ENCODE measurements around the gene HRH2.

HRH2 gene

GRCh38 chr5:175678074-175678473 is 20.2 kb downstream of the HRH2 start:
- no peak for DNase-seq

- DNase-seq = no peak
These were observed 21.5 kb downstream of the HRH2 start for GRCh38 chr5:175679411-175679810.

DNA sequence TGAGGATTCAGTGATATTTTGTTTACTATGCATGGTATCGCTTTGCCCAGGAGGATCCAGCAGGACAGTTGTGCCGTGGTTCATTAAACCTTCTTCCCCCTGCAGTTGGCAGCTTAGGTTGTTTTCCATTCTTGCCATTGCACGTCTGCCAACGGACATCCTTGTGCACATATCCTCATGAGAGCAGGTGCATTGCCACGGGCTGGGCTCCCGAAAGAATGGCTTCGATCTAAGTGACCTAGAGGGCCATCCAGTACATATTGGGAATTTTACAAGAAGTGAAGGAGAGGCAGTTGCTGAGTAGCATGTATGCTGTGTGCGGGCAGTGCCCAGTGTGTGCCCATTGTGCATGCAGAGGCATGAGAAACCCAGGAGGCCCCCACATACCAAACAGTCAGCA is 22.1 kb downstream of the HRH2 start:
- no peak for DNase-seq

DNA sequence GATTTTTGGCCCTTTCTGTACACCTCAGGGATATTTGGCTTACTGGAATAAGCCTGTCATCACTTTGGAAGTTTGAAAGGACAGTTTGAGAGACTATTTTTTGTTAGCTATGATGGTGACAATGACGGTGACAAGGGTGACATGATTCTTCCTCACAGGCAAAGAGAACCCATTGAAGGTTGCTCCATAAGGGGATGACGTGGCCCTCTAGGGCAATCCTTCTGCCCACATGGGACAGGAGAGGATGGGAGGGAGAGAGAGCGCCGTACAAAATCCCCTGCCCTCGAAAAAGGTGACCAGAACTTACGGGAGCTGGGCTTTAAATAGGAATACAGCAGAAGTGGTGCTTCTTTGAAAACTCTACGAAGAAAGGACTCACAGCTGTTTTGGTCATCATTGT is 22.6 kb downstream of the HRH2 start:
- DNase-seq = no peak

DNA sequence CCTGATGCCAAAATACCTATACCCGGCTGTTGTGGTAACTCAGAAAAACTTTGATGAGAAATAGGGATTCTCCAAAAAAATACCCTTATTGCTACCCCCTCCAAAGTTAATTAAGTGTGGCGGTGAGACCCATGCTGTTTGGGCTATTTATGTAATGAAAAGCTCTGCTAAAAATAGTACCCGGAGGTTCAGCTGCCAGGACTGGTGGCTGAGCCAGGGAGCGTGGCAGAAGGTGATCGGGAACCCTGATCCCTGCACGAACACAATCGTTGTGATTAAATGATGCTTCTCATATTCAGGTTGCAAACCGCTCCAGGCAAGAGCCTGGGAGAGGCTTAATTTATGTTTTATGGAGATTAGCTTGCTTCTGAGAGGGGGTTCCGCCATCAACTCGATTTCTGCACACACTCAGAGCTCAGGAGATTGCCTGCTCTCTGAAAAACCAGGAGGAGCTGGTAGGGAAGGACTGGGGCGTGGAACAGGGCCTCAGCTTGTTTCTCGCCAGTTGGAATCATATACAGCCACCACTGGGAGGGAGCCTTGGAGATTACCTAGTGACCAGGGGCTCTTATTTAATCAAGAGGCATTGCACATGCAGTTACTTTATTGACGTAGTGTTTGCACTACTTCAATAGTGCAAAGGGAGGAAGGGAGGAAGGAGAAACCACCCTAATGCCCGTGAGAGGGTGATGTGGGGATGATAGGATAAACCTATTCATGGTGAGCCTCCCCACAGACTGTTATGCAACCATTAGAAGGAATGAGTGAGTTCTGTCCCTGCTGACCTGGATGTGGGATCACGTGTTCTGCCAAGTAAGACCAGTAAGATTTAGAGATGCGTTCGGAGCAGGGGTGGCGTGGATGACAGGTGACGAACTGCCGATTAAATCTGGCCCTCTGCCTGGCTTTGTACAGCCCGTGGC is 23.4 kb downstream of the HRH2 start:
- no peak for DNase-seq

- DNase-seq = no peak
These were observed 24.1 kb downstream of the HRH2 start for GRCh38 chr5:175681968-175682340.

DNA sequence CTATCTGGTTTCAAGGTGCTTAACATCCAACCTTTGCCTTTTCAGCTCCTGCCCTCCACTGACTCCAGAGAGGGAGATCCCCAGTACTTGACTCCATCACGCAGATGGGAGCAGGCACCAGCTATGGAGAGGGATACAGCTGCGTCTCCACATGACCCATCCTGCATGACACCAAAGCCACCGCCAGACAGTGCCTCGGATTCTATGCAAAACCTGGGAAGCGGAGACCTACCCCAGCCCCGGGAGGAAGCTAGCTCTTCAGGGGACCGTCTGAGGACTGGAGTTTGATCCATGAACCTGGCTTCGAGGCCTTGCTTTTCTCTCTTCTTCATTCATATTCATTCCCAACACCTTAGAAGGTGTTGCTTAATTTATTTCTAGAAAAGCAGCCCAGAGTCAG is 24.8 kb downstream of the HRH2 start:
- no peak for DNase-seq

GRCh38 chr5:175683231-175683630 is 25.4 kb downstream of the HRH2 start:
- no peak for DNase-seq

DNA sequence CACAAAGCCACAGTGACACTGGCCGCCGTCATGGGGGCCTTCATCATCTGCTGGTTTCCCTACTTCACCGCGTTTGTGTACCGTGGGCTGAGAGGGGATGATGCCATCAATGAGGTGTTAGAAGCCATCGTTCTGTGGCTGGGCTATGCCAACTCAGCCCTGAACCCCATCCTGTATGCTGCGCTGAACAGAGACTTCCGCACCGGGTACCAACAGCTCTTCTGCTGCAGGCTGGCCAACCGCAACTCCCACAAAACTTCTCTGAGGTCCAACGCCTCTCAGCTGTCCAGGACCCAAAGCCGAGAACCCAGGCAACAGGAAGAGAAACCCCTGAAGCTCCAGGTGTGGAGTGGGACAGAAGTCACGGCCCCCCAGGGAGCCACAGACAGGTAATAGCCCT is 26.1 kb downstream of the HRH2 start:
- no peak for DNase-seq

DNA sequence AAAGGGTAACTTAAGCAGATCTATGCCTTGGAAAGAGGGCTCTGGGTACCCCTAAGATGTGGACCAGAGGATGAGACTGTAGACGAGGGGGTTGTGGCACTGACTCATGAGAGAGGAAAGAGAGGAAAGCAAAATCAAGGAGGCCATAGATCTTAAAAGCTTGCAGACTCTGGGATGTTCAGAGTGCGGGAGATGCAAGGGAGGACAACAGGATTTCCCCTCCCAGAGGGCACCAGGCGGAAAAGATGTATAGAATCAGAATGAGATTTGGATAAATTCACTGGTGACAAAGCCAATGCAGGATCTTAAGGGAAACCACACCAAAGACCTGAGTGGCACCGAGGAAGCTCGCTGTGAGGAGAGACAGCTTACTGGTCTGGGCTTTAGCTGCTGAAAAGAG is 27.1 kb downstream of the HRH2 start:
- DNase-seq = no peak

GRCh38 chr5:175685701-175686350 is 28.0 kb downstream of the HRH2 start:
- DNase-seq = no peak

DNA sequence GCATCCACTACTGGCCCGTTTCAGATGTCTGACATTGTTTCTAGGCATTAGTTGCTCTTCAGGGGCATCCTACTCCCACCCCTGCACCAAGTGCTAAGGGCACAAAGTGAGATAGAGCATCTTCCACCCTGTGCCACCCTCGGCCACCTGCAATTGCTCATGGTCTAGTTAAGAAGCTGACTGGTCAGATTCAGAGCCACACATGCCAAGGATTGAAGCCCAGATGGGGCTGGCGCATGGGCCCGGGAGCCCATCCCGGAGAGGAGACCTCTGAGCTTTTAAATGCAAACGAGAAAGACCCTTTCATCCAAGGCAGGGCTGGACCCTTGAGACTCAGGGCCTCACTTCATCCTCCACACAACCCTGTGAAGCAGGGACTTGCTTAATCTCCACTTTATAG is 28.5 kb downstream of the HRH2 start:
- no peak for DNase-seq

DNA sequence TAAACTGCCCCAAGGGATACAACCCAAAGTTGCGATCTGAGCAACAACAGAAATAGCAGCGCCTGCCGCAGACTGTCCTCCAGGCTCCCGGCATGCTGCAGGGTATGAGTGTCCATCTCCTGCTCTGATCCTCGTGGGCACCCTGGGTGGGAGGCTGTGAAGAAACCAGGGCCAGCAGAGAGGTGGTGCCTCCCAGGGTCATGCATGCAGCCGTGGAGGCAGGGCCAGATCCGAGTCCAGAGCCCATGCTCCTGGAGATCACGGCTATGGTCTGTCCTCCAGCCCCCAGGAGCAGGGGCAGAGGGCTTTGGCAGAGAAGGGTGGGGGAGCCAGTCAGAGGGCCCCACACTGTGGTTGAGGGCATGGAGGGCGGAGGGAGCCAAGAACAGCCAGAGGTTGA is 29.0 kb downstream of the HRH2 start:
- DNase-seq = no peak

- no peak for DNase-seq
These were observed 29.4 kb downstream of the HRH2 start for GRCh38 chr5:175687231-175687701.

GRCh38 chr5:175688352-175689146 is 30.7 kb downstream of the HRH2 start:
- DNase-seq = no peak

GRCh38 chr5:175689147-175689991 is 31.5 kb downstream of the HRH2 start:
- no peak for DNase-seq

GRCh38 chr5:175690025-175690424 is 32.2 kb downstream of the HRH2 start:
- DNase-seq = no peak

GRCh38 chr5:175690586-175690985 is 32.7 kb downstream of the HRH2 start:
- DNase-seq = no peak

DNA sequence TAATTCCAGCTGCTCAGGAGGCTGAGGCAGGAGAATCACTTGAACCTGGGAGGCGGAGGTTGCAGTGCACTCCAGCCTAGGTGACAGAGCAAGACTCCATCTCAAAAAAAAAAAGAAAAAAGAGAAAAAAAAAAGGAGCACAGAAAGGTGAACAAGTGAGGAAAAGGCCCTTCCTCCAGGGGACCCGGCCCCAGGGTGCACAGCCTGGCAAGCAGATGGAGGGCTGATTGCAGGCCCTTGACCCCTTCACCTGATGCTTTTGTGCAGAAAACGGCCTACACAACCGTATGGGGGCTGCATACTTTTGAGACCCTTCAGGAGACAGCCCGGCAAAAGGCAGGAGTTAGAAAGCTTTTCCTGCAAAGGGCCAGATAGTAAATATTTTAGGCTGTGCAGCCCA is 33.9 kb downstream of the HRH2 start:
- DNase-seq = no peak

DNA sequence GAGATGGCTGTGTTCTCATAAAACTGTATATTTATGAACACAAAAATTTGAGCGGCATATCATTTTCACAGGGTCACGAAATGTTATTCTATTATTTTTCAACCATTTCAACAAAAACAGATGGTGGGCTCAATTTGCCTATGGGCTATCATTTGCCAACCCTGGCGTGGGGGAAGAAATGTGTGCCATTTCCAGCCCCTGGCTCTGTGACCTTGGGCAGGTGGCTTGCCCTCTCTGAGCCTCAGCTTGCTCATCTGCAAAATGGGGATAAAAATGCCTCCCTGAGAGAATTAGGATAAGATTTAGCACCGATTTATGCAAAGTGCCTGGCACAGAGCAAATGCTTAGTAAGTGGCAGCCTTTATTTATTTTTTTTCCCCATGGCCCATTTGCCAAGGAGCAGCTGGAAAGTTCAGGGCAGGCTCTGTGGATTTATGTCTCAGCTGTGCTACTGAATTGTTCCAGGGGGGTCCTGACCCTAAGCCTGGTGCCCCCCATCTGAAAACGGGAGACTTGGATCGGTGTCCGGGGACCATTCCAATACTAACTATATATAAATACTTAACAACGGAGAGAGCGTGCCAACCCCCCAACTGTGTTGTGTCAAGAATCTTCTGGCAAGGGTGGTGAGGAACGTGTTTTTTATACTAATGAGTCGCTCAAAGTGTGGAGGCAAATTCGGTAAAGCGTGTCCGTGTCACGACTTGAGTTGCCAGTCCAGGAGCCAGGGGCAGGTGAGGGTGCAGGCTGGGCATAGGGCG is 34.5 kb downstream of the HRH2 start:
- no peak for DNase-seq

GRCh38 chr5:175692996-175693710 is 35.3 kb downstream of the HRH2 start:
- no peak for DNase-seq

Measured in kidney glomerular epithelial cell (primary cell).